Stimulated activated CD4-positive, alpha-beta T cell treated with anti-CD3 and anti-CD28 coated beads, Interleukin-15, amount 100 ng/mL, for 1 hour (primary cell): Measurements from ENCODE around the gene MYL6B.

Experiments used
- DNase-seq, 2 donors: peaks; one replicate each; pipeline ENCODE4 v3.0.0-alpha.2; 2020; ENCODE audit warnings: low read depth in 1 of 2, low spot score in 1 of 2

Gene MYL6B

GRCh38 chr12:56122637-56123036, 29.8 kb upstream of the MYL6B start:
- DNase-seq: no peak

- no peak for DNase-seq
Observed at GRCh38 chr12:56124133-56124532, 28.3 kb upstream of the MYL6B start.

- DNase-seq: no peak
Observed at GRCh38 chr12:56126732-56127239, 25.6 kb upstream of the MYL6B start.

GRCh38 chr12:56127485-56127887, 24.9 kb upstream of the MYL6B start:
- no peak for DNase-seq

- DNase-seq: peak; percentile 83 to 95
Observed at GRCh38 chr12:56127888-56128669, 24.3 kb upstream of the MYL6B start, which contains the start of gene ESYT1. Gene ESYT1, plus strand, starts transcription at chr12:56128267. Its CDS starts 53 bp downstream, at chr12:56128320.

GRCh38 chr12:56128670-56129205, 23.6 kb upstream of the MYL6B start:
- no peak for DNase-seq

GRCh38 chr12:56129206-56129941, 23.0 kb upstream of the MYL6B start:
- peak; percentile 38 to 60 for DNase-seq

- no peak for DNase-seq
Observed at GRCh38 chr12:56129942-56130495, 22.4 kb upstream of the MYL6B start.

GRCh38 chr12:56130876-56131275, 21.5 kb upstream of the MYL6B start:
- no peak for DNase-seq

GRCh38 chr12:56134897-56135296, 17.5 kb upstream of the MYL6B start:
- DNase-seq: no peak

- no peak for DNase-seq
Observed at GRCh38 chr12:56137853-56138571, 14.4 kb upstream of the MYL6B start.

- no peak for DNase-seq
Observed at GRCh38 chr12:56141946-56142784, 10.2 kb upstream of the MYL6B start.

GRCh38 chr12:56143217-56143616, 9.2 kb upstream of the MYL6B start:
- DNase-seq: no peak

GRCh38 chr12:56143870-56144269, 8.5 kb upstream of the MYL6B start:
- DNase-seq: no peak

GRCh38 chr12:56145217-56145616, 7.2 kb upstream of the MYL6B start:
- no peak for DNase-seq

- DNase-seq: no peak
Observed at GRCh38 chr12:56146492-56147460, 5.6 kb upstream of the MYL6B start.

- no peak for DNase-seq
Observed at GRCh38 chr12:56150563-56150962, 1.8 kb upstream of the MYL6B start.

GRCh38 chr12:56151672-56152131, 685 bp upstream of the MYL6B start:
- peak; percentile 28 to 41 for DNase-seq
